GM19455 (cell line): ENCODE measurements around the gene NSF.
"Not testable (repeated sequence)": the region's sequence is repeated elsewhere in the genome, so short reads cannot be mapped to it uniquely, and the experiment has no call there.

Experiments used
- ATAC-seq: cut with Tn5 transposase; IDR thresholded peaks from one replicate; pipeline ENCODE4 v1.9.1; 2021; ENCODE audit not compliant: unreplicated experiment

The NSF gene

DNA sequence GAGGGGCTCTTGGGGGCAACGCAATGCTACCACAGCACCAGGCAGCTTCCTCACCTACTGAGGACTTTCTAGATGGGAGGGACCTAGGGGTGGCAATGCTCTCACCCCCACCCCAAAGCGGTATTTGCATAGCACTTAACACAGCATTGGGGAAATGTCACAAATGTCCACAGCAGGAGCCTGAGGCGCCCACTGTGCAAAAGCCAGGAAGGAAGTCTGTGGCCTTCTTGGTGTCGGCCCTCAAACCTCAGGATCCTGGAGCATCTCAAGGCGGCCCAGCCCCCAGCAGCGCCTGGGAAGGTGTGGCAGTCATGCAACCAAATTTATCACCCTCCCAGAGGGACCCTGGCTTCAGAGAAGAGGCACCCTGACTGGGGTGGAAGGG, 182.7 kb downstream of the NSF start:
- no peak for ATAC-seq

DNA sequence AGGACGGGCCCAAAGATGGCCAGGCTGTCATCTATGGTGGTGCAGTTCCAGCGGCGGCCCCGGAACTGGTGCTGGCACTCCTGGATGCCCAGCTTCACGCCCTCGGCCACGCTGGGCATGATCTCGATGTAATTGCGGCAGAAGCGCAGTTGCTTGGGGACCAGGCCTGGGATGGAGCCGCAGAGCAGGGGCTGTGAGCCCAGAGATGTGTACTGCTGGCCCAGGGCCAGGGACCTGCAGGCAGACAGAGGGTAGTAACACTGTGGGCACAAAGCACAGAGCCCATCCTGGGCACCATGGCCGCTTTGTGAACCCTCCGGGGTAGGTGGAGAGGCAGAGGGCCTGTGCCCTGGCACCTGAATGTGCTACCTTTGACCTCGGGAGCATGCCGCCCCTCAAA, 183.2 kb downstream of the NSF start:
- no peak for ATAC-seq

DNA sequence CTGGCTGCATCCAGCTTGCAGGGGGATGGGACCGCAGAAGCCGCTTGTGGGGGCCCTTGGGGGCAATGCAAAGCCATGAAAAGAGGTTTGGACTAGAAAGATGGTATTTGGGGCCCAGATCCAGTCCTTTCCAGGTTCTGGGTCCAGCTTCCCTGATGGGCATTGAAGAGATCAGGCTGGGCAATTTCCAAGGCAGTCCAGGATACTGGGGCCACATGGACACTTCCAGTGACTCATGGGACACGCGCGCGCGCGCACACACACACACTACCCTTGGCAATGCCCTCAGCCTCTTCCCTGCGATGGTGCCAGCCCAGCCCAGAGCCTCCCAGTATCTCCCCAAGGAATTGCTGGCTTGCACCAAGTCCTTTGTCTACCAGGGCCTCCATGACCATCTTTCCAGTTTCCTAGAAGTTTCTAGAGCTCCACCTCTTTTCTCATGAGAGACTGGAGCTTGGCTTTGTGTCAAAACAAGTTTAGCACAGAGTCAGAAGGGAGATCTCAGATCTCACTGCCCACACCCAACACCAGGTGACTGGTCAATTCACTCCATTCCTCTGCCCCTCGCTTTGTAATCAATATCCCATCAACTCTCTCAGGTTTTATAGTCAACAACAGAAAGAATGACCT, 183.8 kb downstream of the NSF start:
- no peak for ATAC-seq

DNA sequence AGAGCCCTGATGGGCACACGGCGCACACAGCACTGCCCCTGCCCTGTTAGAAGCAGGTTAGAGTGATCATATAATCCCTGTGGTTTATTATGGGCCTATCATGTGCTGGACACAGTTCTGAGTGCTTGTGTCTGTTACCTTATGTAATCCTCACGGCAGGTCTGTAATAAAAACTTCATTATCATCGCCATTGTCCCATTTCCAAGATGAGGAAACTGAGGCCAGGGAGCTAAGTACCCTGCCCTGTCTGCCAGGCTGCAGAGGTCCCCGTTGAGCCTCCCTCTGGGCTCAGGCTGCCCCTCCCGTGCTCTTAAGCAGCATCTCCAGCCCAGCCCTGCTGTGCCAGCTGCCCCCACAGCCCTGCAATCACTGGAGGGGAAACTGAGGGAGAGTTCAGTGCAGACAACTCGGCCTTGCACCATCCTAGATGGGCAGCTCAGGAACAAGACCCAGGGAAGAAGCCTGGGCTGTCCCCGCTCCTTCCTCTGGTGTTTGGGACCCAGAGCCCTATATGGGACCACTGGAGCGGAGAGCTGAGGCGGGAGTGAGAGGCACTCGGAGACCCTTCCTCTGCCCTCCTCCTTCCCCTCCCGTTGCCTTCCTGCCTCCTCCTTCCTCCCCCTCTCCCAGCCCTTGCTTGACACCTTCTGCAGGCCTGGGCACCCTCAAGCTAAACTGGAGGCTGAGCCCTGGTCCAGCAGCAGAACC, 186.0 kb downstream of the NSF start:
- ATAC-seq: no peak

DNA sequence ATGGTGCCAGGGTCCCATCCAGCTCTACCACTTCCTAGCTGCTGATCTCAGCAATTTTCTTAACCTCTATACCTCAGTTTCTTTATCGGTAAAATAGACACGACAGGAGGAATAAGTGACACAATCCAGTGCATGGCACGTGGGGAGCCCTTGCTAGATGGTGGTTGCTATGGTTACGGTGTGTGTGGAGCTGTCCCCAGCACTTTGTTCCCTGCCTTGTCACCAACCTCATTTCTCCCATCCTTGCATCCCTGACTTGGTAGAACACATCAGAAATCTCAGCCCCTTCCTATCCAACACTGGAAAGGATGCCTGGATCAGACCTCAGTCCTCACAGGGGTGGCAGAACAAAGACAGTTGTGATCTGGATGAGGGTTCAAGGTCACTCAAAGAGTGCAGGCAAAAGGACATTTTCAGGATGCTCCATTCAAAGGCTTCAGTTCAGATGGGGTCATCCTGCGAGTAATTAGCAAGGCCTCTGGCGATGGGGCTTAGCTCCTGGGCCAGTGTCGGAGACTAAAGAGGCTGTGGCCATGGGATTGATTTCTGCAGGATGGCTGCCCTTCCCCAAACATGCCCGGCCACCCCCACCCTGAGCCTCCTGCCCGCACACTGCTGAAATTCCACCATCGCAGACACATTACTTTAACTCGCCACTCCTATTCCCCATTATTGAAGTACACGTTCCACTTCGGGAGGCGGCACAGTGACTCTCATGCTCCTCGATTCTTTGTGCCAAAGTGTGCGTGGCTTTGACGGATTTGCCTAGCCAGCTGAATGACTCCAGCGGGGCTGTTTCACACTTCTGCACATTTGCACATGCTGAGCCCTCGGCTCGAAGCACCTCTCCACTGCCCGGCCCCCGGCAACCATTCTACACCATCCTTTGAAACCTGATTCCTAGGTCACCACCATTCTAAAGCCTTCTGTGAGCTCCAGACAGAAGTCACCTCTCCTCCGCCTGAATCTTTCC, 187.8 kb downstream of the NSF start:
- no peak for ATAC-seq

DNA sequence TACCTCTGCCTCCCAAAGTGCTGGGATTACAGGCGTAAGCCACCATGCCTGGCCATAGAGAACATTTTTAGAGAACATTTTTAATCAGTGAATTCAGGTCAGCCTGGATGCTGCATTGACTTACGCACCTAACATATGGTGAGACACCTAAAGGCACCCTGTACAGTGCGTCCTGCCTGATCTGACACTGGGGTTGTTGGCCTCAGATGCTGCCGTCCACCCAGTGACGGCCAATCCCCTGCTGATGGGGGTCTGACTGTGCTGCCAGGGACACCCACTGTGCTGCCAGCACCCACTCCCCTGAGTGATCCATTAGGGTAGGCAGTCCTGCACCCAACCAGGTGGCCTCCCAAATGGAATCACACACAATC, 189.5 kb downstream of the NSF start:
- no peak for ATAC-seq

DNA sequence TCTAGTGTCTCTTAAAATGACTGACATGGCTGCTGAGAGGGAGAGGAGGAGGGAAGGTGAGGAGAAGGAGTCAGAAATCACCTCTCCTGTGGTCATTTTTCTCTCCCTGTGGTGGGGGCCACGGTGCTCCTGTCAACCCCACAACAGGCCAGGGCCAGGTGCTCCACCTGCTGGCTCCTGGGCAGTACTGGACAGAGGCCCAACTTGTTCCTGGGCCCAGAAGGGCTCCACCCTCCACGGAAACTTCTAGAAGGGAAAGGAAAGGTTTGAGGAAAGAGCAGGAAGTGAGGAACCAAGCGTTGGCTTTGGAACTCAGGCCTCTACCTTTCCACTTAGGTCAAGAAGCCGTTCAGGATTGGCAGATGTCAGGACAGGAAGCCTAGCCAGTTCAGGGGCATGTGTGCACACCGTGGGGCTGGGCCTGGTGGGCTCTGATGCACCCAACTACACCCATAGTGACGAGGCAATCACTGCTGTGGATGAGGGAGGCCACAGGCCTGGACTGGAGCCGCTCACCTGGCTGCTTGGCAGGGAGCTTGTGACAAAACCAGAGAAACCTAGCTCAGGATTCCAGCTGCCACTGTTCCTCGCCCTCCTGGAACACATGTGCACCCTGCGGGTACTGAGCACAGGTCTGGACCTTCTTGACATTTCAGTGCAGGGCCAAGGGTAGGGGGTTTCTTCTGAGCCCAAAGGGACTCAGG, 191.9 kb downstream of the NSF start:
- no peak for ATAC-seq

DNA sequence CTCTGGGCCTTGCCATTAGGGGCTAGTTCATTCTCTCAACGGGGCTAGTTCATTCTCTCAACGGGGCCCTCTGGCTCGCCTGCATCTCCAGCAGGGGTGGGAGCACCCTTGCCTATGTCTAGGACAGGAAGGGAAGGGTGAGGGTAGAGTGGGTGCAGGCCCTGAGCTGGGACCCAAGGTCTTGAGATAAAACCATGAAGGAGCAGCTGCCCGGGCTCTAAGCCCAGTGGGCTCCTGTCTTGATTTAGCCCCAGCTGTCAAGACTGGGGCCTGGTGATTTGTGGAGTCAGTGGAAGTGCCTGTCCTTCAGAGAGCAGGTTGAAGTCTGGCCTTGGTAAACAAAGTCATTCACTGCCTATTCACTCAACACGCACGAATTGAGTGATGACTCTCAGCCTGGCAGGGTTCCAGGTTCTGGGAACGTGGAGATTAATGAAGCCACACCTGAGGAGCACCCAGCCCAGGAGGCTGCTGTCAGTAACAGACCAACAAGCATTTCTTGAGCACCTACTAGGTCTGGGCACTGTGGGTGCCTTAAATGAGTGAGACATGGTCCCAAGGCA, 192.6 kb downstream of the NSF start:
- ATAC-seq: no peak

DNA sequence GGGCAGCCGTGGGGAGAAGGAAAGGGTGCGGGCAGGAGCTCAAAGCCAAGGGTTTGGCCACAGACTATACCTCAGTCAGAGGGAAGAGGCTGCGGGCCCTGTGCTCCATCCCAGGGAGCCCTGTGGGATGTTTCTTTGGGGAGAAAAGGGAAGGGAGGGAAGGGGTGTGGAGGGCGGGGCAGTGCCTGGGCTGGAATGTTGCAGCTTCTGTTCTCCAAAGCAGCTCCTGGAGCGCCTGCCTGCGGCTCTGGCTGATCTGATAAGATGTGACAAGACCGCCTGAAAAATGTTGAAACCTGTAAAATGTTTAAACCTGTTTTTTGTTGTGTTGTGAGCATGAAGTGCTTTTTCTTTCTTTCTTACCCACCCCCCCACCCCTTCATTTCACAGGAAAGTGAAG, 195.2 kb downstream of the NSF start:
- ATAC-seq: no peak

DNA sequence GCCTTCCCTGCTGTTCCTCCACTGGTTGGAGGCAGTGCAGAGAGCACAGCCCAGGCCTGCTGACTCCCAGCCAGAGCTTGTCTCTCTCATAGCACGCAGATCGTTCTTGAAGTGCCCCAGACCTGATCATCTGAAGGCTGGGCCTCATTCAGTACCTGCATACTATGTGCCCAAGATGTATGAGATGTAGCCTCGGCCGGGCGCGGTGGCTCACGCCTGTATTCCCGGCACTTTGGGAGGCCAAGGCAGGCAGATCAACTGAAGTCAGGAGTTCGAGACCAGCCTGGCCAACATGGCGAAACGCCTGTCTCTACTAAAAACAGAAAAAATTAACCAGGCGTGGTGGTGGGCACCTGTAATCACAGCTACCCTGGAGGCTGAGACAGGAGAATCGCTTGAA, 197.0 kb downstream of the NSF start:
- ATAC-seq: no peak

DNA sequence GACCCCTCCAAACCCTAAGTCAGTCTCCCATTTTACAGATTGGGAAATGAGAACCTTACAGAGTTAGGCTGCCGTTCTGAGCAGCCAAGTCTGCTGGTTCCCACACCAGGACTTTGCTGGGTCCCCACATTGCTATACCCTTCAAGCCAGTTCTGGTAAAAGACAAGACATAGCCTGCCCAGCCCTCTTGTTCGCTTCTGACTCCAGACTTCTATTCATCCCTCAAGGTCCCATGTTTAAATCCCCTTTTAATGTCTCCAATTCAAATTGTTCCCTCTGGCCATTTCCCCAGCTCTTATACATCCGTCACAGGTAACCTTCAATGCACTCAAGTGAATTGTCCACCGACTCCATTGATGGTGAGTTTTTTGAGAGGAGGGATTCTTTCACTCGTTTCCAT, 197.8 kb downstream of the NSF start:
- ATAC-seq: no peak

DNA sequence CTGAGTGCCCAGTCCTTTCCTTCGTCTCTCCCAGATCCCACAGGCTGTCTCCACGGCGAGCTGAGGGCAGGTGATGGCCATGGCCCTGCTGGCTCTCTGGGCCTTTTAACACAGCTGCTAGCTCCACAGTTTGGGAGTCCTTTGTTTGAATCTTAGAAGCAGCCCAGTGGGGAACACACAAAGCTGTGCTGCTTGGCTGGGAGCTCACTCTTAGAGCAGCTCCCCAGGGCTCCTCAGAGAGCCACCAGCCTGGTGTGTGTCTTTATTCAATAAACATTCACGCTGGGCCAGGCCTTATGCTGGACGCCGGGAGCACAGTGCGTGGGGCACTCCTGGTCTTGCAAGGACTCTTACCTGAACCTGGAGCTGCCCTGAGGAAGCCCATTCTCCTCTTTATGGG, 198.3 kb downstream of the NSF start:
- ATAC-seq: no peak

DNA sequence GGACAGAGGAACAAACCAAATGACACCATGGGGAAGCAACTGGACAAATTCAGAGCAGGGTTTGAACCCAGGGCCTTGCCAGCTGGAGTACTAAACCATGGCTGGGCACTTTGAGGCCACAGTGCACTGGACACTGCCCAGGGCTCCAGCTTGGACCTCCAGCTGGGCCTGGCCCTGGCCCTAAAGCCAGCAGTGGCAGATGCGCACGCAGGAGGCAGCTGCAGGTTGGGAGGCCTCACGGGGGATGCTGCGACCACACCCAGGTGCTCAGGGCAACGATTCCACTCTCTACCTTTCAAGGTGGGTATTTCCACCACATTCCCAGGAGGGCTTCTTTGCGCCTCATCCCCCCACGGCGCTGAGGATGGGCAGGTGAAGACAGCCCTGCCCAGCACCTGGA, 199.1 kb downstream of the NSF start:
- ATAC-seq: no peak

DNA sequence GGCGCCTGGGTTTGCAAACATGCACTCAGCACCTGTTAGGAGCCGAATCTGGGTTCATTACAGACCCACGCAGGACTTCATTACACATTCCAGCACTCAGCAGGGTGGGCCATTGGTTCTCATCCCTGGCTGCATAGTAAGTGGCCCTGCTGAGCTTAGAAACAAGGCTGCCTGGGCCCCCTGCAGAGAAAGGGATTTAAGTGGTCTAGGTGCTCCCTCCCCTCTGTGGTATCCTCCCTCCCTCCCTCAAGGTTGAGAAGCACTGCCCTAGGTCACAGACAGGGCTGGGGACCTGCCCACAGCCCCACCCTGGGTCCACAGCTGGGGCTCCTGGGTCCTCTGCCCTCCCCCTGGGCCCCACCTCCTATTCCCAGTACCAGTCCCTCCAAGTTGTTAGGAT, 199.7 kb downstream of the NSF start:
- ATAC-seq: no peak

DNA sequence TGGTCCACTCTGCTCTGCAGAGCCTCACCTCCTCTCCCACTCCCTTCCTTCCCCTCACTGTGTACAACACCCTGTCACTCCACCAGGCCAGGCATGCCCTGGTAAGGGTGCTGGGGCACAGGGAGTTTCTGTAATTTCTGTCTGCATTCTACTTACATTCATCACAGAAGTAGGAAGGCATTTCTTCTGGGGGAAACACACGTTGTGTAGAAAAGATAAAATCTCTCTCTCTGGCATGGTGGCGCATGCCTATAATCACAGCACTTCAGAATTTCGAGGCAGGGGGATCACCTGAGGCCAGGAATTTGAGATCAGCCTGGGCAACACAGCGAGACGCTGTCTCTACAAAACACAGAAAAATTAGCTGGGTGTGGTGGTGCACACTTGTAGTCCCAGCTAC, 201.1 kb downstream of the NSF start:
- ATAC-seq: no peak

DNA sequence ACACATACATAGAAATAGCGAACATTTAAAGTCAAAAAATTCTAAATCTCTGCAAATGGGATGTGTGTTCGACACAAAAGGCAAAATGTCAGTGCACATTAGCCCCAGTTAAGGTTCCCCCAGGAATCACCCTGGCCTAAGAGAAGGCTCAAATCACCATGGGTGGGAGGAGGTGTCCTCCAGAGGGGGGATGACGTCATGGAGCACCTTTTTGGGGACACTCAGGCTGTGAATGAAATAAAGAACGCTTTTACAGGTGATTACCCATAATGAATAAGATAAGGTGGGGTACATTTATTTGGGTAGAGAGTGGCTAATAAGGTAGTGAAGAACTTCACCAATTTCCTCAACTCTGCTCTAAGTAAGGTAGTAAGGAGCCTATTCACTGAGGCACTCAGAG, 201.6 kb downstream of the NSF start:
- no peak for ATAC-seq

DNA sequence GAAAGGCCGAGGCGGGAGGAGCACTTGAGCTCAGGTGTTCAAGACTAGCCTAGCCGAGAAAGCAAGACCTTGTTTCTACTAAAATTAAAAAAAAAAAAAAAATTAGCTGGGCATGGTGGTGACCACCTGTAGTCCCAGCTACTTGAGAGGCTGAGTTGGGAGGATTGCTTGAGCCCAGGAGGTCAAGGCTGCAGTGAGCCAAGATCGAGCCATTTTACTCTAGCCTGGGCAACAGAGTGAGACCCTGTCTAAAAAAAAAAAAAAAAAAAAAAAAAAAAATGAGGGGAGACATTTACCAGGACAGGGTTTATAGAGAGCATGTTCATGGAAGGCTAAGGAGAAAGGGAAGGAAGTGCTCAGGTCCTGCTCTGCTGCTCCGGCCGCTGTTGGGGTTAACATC, 202.6 kb downstream of the NSF start:
- not testable (repeated sequence) for ATAC-seq

DNA sequence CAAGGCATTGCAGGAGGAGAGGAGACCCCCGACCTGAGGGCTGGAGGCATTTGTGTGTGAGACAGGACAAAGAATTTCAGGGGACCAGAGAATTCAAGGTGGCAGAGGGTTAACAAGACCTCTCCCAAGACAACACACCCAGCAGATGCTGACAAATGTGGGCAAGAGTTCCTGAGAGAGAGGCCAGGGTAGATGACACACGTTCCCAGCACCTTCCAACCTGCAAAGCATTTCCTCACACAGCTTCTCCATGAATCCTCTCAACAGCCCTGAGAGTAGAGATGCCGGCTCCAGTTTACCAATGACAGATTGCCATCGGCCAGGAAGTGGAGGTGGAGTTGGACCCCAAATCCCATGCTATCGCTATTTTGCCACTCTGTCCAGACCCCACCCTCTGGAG, 203.1 kb downstream of the NSF start:
- ATAC-seq: no peak

DNA sequence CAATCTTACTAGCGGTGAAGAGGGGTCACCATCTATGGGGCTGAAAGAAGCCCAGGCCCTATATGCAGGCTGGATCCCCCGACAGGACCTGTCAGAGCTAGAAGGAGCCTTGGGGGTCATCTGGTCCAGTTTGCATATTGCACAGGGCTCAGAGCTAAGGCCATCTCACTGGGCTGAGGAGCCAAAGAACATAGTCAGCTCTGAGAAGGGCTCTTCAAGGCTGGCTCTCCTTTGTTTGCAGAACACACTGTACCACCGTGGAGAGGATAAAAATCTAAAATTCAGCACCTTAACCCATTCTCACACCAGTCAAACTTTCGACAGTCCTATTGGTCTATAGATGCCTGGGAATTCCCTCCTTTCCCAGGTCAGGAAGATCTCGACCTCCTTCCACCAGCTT, 203.8 kb downstream of the NSF start:
- ATAC-seq: no peak

DNA sequence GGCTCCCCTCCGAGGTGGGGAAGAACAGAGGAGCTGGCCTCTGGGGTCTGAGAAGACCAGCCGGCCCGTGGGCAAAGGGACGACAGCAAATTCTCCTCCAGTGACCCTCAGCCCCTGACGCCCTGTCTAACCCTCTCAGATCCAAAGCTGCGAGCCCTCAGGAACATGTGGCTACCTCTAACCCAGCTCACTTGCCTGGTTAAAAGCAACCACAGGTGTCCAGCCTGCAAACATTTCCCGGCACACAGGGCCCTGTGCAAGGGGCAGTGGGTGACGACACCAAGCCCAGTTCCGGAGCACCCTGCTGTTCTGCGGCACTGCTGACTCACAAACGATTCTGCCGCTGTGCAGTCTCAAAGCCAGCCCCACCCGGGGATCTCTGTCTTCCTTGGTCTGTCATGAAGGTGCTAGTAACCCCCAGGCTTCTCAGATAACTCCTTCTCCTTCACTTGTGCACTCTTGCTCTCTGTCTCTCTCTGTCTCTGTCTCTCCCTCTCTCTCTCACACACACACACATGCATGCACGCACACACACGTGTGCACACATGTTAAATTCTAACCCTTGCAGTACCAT, 205.0 kb downstream of the NSF start:
- ATAC-seq: no peak

DNA sequence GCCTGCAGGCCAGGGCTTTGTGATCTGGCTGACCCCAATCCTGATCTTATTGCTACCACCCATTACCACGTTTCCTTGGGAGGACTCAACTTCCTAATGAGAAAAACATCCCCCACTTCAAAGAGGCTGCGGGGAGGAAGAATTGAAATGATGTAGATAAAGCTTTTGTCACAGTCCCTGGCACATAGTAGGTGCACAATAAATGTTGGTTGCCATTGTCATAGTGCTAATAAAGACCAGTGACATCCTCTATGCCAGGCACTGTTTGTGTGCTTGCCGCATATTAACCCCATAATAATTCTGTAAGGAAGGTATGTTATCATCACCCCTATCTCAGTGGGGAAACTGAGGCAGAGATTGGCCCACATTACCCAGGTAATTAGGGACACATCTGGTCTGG, 205.6 kb downstream of the NSF start:
- no peak for ATAC-seq
